ENCODE results near the gene IFRD2. TPM values are rescaled to one million over a fixed set of nuclear protein-coding genes. Genes with fewer than 3 reads are reported as not detected.
A peak's percentile ranks its signal among the peaks of the same experiment; 100 is the strongest.
"Not testable (repeated sequence)": the region's sequence is repeated elsewhere in the genome, so short reads cannot be mapped to it uniquely, and the experiment has no call there.

Gene IFRD2
- total and polyA plus RNA-seq, 2 of the 8 experiments (the other 6 are each of a cell fraction or from before 2014, with no cell fraction given), result 76.7 to 88.8 TPM

GRCh38 chr3:50262200-50262599, 30.0 kb downstream of the IFRD2 start:
- not testable (repeated sequence) for H3K4me2 ChIP-seq (ENCODE audit: insufficient read depth in 1 of 2, low read depth in 2 of 2, low read length in 2 of 2); H3K27me3 ChIP-seq (replicated peaks in 1 of 4; ENCODE audit: control insufficient read depth in 3 of 4, extremely low read depth in 1 of 4, insufficient read depth in 3 of 4, low read length in 3 of 4); H3K27ac ChIP-seq (ENCODE audit: low read depth, low read length); H3K4me3 ChIP-seq (ENCODE audit: extremely low read depth in 1 of 4, insufficient read depth in 2 of 4, low read depth in 3 of 4, low read length in 4 of 4); H4K8ac ChIP-seq (ENCODE audit: extremely low read depth, insufficient read depth, low read length); H3K23me2 ChIP-seq (ENCODE audit: low read depth, low read length); H3K56ac ChIP-seq (replicated peaks; ENCODE audit: insufficient read length, low read depth, low read length); H3K23ac ChIP-seq (ENCODE audit: insufficient read length); H2BK15ac ChIP-seq (ENCODE audit: low read length); H3K79me2 ChIP-seq (ENCODE audit: control insufficient read depth in 1 of 2, insufficient read depth in 2 of 2, low read length in 2 of 2); H2AFZ ChIP-seq (ENCODE audit: low read length); H3K9ac ChIP-seq (replicated peaks in 1 of 4; ENCODE audit: extremely low read depth in 1 of 4, low read depth in 3 of 4, low read length in 3 of 4); H4K20me1 ChIP-seq (replicated peaks in 1 of 2; ENCODE audit: control insufficient read depth in 1 of 2, insufficient read depth in 2 of 2, low read length in 2 of 2); H2BK5ac ChIP-seq (ENCODE audit: low read depth, low read length); H4K5ac ChIP-seq (ENCODE audit: insufficient read length, low read depth, low read length); H3K9me3 ChIP-seq (ENCODE audit: insufficient read depth in 2 of 2, low read depth in 1 of 2, low read length in 1 of 2); H3K14ac ChIP-seq (ENCODE audit: insufficient read length); H3K79me1 ChIP-seq (ENCODE audit: low read depth, low read length); FAIRE-seq; H3K4ac ChIP-seq (replicated peaks; ENCODE audit: insufficient read length, low read depth, low read length); DNase-seq (ENCODE audit: low read depth in 1 of 2, low spot score in 2 of 2); H3K18ac ChIP-seq (ENCODE audit: extremely low read depth, low read length); H2BK120ac ChIP-seq (replicated peaks; ENCODE audit: low read depth, low read length)
- Histone ChIP-seq H2BK20ac (ENCODE audit: low read length) (0 out of 2 replicates have a peak overlapping the region, but pooled peaks have one; percentile 83), H3K4me1 (replicated peaks in 1 of 4; ENCODE audit: control insufficient read depth in 3 of 4, insufficient read depth in 4 of 4, low read length in 3 of 4) (peaks cover 0 to 43% (median 33%) of the 10 kb centered on the region in 4 experiments; a peak in 6 of 7 replicates), H2BK12ac (ENCODE audit: low read depth, low read length) (0 out of 2 replicates have a peak overlapping the region, but pooled peaks have one; percentile 22), H2AK5ac (ENCODE audit: low read depth, low read length) (peak overlapping the region; percentile 79; the same call in 1 of the 2 replicates), H3K36me3 (ENCODE audit: control insufficient read depth in 2 of 4, insufficient read depth in 4 of 4, low read length in 3 of 4) (peaks cover 3 to 11% (median 7%) of the 10 kb centered on the region in 4 experiments; a peak in 6 of 8 replicates), H4K91ac (replicated peaks; ENCODE audit: insufficient read length, low read length) (peak overlapping the region; percentile 20)
- WGBS, 2 experiments (ENCODE audit: extremely low coverage in 1 of 2, insufficient coverage in 1 of 2, insufficient read length in 1 of 2, insufficient replicate concordance in 2 of 2, low coverage in 1 of 2, low lambda C conversion rate in 2 of 2, missing lambda C conversion rate in 1 of 2), result 97% methylated on average over 4 of the region's 4 CpGs; no CpG with 5 or more reads in 1 of the 2 experiments
- POLR2A ChIA-PET (ENCODE audit: partially characterized antibody), result interaction anchor here (1.4 to 4.3 kb wide), 3 partner anchors 13 to 37 kb away, joined by 3 to 22 read pairs (median 3); partner anchors contain the start of genes HYAL3 and NAA80
- CTCF ChIA-PET (ENCODE audit: partially characterized antibody), result interaction anchor here (0.8 to 53.5 kb wide), 6 partner anchors 7 to 69 kb away, joined by 3 to 2149 read pairs (median 138); partner anchors contain the start of genes GNAI2, GNAT1, HYAL2 and LSMEM2

All from H1 (cell line).